Endothelial cell of umbilical vein (primary cell): ENCODE results near the gene ZMYND11. TPM values are rescaled to one million over a fixed set of nuclear protein-coding genes. Genes with fewer than 3 reads are reported as not detected.

Experiments
- BruUV-seq: library from RNA; stranded (reverse); fragments of 400-500 nt; replicated peaks from 2 replicates; lab custom pipeline; 2021; lab: Mats Ljungman, UMichigan
- CTCF ChIA-PET: fragments of 300-600, 350-600 bp; sonication (Branson Sonifier 250); formaldehyde crosslinking; loops from one replicate; lab custom pipeline; 2021; ENCODE audit warnings: antibody characterized with exemption, inconsistent platforms; lab: Charles Lee
- POLR2A ChIA-PET: fragments of 300-600, 350-600 bp; sonication (Branson Sonifier 250); formaldehyde crosslinking; loops from one replicate; lab custom pipeline; 2021; ENCODE audit warnings: antibody characterized with exemption, inconsistent platforms; lab: Charles Lee
- DNase-seq: peaks from one replicate; pipeline ENCODE4 v3.0.0-alpha.2; 2011; ENCODE audit warnings: low read depth, low spot score
- FAIRE-seq: peaks from 2 replicates; lab custom pipeline; 2011; peaks lifted over from hg19 to GRCh38; lab: Jason Lieb, UNC
- H2AFZ ChIP-seq: 2 replicates; pipeline ENCODE4 v1.6.0; 2012; ENCODE audit warnings: low read depth, low read length, control low read depth, inconsistent platforms
- H3K27ac ChIP-seq: 2 replicates; pipeline ENCODE4 v1.5.1; 2011; ENCODE audit warnings: low read depth, mild to moderate bottlenecking, control low read depth, low read length, moderate library complexity; ENCODE audit not compliant: insufficient read depth
- H3K27me3 ChIP-seq, 2 experiments: 2 replicates each; pipeline versions ENCODE4 v1.6.0 to v1.6.1; 2011; ENCODE audit warnings: low read length in 2 of 2, mixed read lengths in 1 of 2; ENCODE audit not compliant: control insufficient read depth in 2 of 2, insufficient read depth in 2 of 2
- H3K36me3 ChIP-seq, 2 experiments: 2 replicates in 1 of 2; 3 replicates in 1 of 2; pipeline ENCODE4 v1.5.1; 2011; ENCODE audit warnings: low read length in 2 of 2, mild to moderate bottlenecking in 1 of 2, moderate library complexity in 1 of 2; ENCODE audit not compliant: control insufficient read depth in 2 of 2, insufficient read depth in 2 of 2; ENCODE audit errors: extremely low read depth in 1 of 2
- H3K4me1 ChIP-seq: 3 replicates; pipeline ENCODE4 v1.5.1; 2011; ENCODE audit warnings: mild to moderate bottlenecking, low read length; ENCODE audit not compliant: control insufficient read depth, insufficient read depth; ENCODE audit errors: extremely low read depth
- H3K4me2 ChIP-seq: 2 replicates; pipeline ENCODE4 v1.6.1; 2011; ENCODE audit warnings: low read length, control low read depth, mixed read lengths; ENCODE audit not compliant: insufficient read depth
- H3K4me3 ChIP-seq, 3 experiments: fragments of 200-600 bp in 1 of 3; sonication (generic), shearing (Covaris generic) in 1 of 3; replicated peaks in 1 of 3; 2 replicates each; pipeline ENCODE4 v1.5.1; 2011 to 2016; ENCODE audit warnings: control low read depth in 3 of 3, low read length in 3 of 3, mild to moderate bottlenecking in 2 of 3, inconsistent platforms in 1 of 3, low read depth in 1 of 3, moderate library complexity in 1 of 3; ENCODE audit not compliant: insufficient read depth in 1 of 3
- H3K79me2 ChIP-seq: 2 replicates; pipeline ENCODE4 v1.6.0; 2012; ENCODE audit warnings: low read length, inconsistent platforms; ENCODE audit not compliant: control insufficient read depth, insufficient read depth
- H3K9ac ChIP-seq: replicated peaks from 2 replicates; pipeline ENCODE3; 2011; ENCODE audit warnings: low read length, control low read depth; ENCODE audit not compliant: insufficient read depth; ENCODE audit errors: extremely low read depth
- H3K9me1 ChIP-seq: replicated peaks from 3 replicates; pipeline ENCODE4 v1.6.0; 2011; ENCODE audit warnings: mild to moderate bottlenecking, low read length; ENCODE audit not compliant: control insufficient read depth, insufficient read depth; ENCODE audit errors: extremely low read depth
- H3K9me3 ChIP-seq: replicated peaks from 2 replicates; pipeline ENCODE4 v1.5.1; 2012; ENCODE audit warnings: low read length, inconsistent platforms; ENCODE audit not compliant: control insufficient read depth, insufficient read depth
- H4K20me1 ChIP-seq: replicated peaks from 2 replicates; pipeline ENCODE3; 2011; ENCODE audit warnings: mild to moderate bottlenecking, low read length; ENCODE audit not compliant: control insufficient read depth, insufficient read depth; ENCODE audit errors: extremely low read depth
- EZH2 ChIP-seq: IDR thresholded peaks from 2 replicates; pipeline ENCODE4 v1.6.1; 2012; ENCODE audit warnings: borderline replicate concordance, low read depth, mild to moderate bottlenecking, moderate library complexity, low read length, inconsistent platforms; ENCODE audit not compliant: severe bottlenecking
- FOS ChIP-seq: IDR thresholded peaks from 2 replicates; pipeline ENCODE4 v1.6.1; 2011; ENCODE audit warnings: mild to moderate bottlenecking, low read length, moderate library complexity, borderline replicate concordance; ENCODE audit not compliant: insufficient read depth
- GATA2 ChIP-seq: IDR thresholded peaks from 2 replicates; pipeline ENCODE4 v1.7.0; 2011; ENCODE audit warnings: low read depth, mild to moderate bottlenecking, moderate library complexity, mixed read lengths, low read length; ENCODE audit not compliant: insufficient read length, insufficient read depth
- JUN ChIP-seq: IDR thresholded peaks from 2 replicates; pipeline ENCODE4 v1.6.1; 2011; ENCODE audit warnings: borderline replicate concordance, low read depth; ENCODE audit not compliant: insufficient read length, insufficient read depth
- MYC ChIP-seq: IDR thresholded peaks from one replicate; pipeline ENCODE4 v1.6.1; 2011; ENCODE audit warnings: mild to moderate bottlenecking, low read depth, low read length
- POLR2A ChIP-seq: IDR thresholded peaks from 2 replicates; pipeline ENCODE4 v1.6.1; 2012; ENCODE audit warnings: low read depth, mild to moderate bottlenecking, control low read depth, low read length
- POLR2AphosphoS5 ChIP-seq: IDR thresholded peaks from 2 replicates; pipeline ENCODE4 v1.6.1; 2012; ENCODE audit warnings: low read depth, mild to moderate bottlenecking, control low read depth, low read length, moderate library complexity; ENCODE audit not compliant: insufficient read depth
- dilution Hi-C: fragments of 300-500 bp; cut with MboI; formaldehyde crosslinking; loops from one replicate; pipeline ENCODE4 v1.15.0; 2019; ENCODE audit warnings: low sequenced_read_pairs; ENCODE audit not compliant: extremely low pct_ligation_motif_present
- intact Hi-C: fragments of 100-400 bp; cut with micrococcal nuclease; formaldehyde crosslinking; loops from one replicate; pipeline ENCODE4 v1.10.0; 2022
- polyA plus RNA-seq, 4 experiments: library from polyadenylated mRNA; depleted of rRNA in 3 of 4; stranded (reverse) in 3 of 4; unstranded in 1 of 4; fragments of >200 nt; gene quantifications; 2 replicates each; pipeline versions ENCODE4 v1.2.1 to v1.2.3, GENCODE V29; 2011 to 2012; ENCODE audit warnings: missing spikeins in 1 of 4
- total RNA-seq: library from RNA; stranded (reverse); gene quantifications from 2 replicates; pipeline ENCODE4 v1.2.3, GENCODE V29; 2021
- TF ChIP-seq, protein P1 (sequence below), 2 donors: IDR thresholded peaks; 1 replicate in 1 of 2; 2 replicates in 1 of 2; pipeline ENCODE4 v1.5.1; 2011; ENCODE audit warnings: low read length in 2 of 2, mild to moderate bottlenecking in 2 of 2, moderate library complexity in 2 of 2, control low read depth in 1 of 2, inconsistent platforms in 1 of 2, low read depth in 1 of 2; ENCODE audit not compliant: insufficient read depth in 1 of 2; ENCODE audit errors: extremely low read depth in 1 of 2
- TF ChIP-seq, protein P2 (sequence below): IDR thresholded peaks from 2 replicates; pipeline ENCODE4 v1.6.1; 2011; ENCODE audit not compliant: insufficient read depth, insufficient read length

ZMYND11 gene
- total and polyA plus RNA-seq, 2 donors (not counting 3 experiments of a cell fraction or from before 2014, with no cell fraction given): 17.0 to 56.0 TPM

DNA sequence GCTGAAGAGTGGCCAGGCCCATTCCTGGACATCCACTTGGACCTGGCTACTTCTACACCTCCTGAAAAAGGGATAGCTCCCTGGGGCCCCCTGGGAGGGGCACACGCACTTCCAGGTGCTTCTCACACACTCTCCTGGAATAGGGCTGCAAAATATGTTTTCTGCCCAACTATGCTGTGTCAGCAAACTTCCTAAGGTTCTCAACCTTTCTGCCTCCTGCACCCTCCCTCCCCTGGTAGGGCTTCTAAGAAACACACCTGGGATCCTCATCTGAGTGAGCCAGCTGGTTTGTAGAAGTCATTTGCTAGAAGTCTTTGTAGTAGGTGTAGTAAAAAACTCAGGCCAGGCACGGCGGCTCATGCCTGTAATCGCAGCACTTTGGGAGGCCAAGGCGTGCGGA is 136.5 kb downstream of the ZMYND11 start:
- H3K27ac ChIP-seq: no peak overlapping the region
- POLR2A ChIA-PET: no interaction called here

DNA sequence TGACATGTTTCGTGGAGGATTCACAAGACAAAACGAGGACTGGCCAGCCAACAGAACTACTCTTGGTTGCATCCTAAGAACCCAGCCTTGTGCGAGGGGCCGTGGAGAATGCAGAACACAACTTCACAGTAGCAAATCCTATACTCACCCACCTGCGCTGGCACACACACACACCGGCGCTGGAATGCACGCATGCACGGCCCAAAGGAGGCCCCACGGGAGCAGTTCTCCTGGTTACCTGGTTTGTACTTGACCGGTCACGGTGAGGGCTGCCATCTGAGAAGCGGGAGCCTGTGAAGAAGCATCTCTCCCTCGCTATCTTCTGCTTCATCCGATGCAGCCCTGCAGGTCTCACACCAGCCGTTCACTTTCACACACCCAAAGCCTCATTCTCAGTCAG is 137.8 kb downstream of the ZMYND11 start:
- intact Hi-C loops (no loop called here), dilution Hi-C loops (no loop called here)
- no peaks in the 10 kb centered on the region for H3K27me3 ChIP-seq
- H3K9me1 ChIP-seq: no peaks in the 10 kb centered on the region
- no peaks in the 10 kb centered on the region for H3K36me3 ChIP-seq
- no peak for DNase-seq
- H3K4me3 ChIP-seq: no peak overlapping the region
- FAIRE-seq: no peak
- no peak for TF ChIP-seq JUN
- no peak for TF ChIP-seq EZH2
- TF ChIP-seq, protein P1, sequence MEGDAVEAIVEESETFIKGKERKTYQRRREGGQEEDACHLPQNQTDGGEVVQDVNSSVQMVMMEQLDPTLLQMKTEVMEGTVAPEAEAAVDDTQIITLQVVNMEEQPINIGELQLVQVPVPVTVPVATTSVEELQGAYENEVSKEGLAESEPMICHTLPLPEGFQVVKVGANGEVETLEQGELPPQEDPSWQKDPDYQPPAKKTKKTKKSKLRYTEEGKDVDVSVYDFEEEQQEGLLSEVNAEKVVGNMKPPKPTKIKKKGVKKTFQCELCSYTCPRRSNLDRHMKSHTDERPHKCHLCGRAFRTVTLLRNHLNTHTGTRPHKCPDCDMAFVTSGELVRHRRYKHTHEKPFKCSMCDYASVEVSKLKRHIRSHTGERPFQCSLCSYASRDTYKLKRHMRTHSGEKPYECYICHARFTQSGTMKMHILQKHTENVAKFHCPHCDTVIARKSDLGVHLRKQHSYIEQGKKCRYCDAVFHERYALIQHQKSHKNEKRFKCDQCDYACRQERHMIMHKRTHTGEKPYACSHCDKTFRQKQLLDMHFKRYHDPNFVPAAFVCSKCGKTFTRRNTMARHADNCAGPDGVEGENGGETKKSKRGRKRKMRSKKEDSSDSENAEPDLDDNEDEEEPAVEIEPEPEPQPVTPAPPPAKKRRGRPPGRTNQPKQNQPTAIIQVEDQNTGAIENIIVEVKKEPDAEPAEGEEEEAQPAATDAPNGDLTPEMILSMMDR (IDR thresholded peaks at IDR 0.05; ENCODE audit: extremely low read depth in 1 of 2, insufficient read depth in 1 of 2, low read depth in 1 of 2, low read length in 2 of 2): no peak
- TF ChIP-seq GATA2: no peak
- TF ChIP-seq POLR2A: no peak
- TF ChIP-seq, protein P2, sequence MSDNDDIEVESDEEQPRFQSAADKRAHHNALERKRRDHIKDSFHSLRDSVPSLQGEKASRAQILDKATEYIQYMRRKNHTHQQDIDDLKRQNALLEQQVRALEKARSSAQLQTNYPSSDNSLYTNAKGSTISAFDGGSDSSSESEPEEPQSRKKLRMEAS: no peak
- TF ChIP-seq FOS: no peak
- TF ChIP-seq POLR2AphosphoS5: no peak
- TF ChIP-seq MYC: no peak
- H4K20me1 ChIP-seq: no peaks in the 10 kb centered on the region
- H3K4me2 ChIP-seq: no peak overlapping the region
- no peak overlapping the region for H3K9ac ChIP-seq
- POLR2A ChIA-PET: no interaction called here
- H3K79me2 ChIP-seq: no peaks in the 10 kb centered on the region
- H2AFZ ChIP-seq: no peak overlapping the region
- CTCF ChIA-PET: no interaction called here
- H3K9me3 ChIP-seq: no peaks in the 10 kb centered on the region
- no peak overlapping the region for H3K27ac ChIP-seq
- H3K4me1 ChIP-seq: no peaks in the 10 kb centered on the region
- BruUV-seq: no TSS peak

More for the DNA sequence above, 136.5 kb downstream of the ZMYND11 start:
- dilution Hi-C loops (no loop called here), intact Hi-C loops (no loop called here)
- CTCF ChIA-PET: interaction anchor here (1.3 to 1.6 kb wide), 3 partner anchors 19 to 41 kb away, joined by 3 to 4 read pairs (median 3); no protein-coding TSS in a partner anchor
- no TSS peak for BruUV-seq
- no peaks in the 10 kb centered on the region for H3K9me3 ChIP-seq
- no peaks in the 10 kb centered on the region for H3K36me3 ChIP-seq
- H3K9ac ChIP-seq: no peak overlapping the region
- FAIRE-seq (no peak), DNase-seq (no peak)
- H4K20me1 ChIP-seq: no peaks in the 10 kb centered on the region
- H3K4me1 ChIP-seq: peaks cover 10% of the 10 kb centered on the region
- no peak overlapping the region for H2AFZ ChIP-seq
- H3K9me1 ChIP-seq: no peaks in the 10 kb centered on the region
- no peak overlapping the region for H3K4me2 ChIP-seq
- TF ChIP-seq, protein P1 (IDR thresholded peaks at IDR 0.05; ENCODE audit: extremely low read depth in 1 of 2, insufficient read depth in 1 of 2, low read depth in 1 of 2, low read length in 2 of 2): no peak
- TF ChIP-seq POLR2AphosphoS5: no peak
- no peak overlapping the region for H3K4me3 ChIP-seq
- H3K27me3 ChIP-seq: no peaks in the 10 kb centered on the region
- no peaks in the 10 kb centered on the region for H3K79me2 ChIP-seq
